H1 (cell line): ENCODE data around the gene MLN. TPM values are rescaled to one million over a fixed set of nuclear protein-coding genes. Genes with fewer than 3 reads are reported as not detected.

Source experiments
- CTCF ChIA-PET: fragments of 300-600 bp; sonication (Branson Sonifier 250); formaldehyde crosslinking; loops from one replicate; lab custom pipeline; 2021; ENCODE audit not compliant: partially characterized antibody; lab: Charles Lee
- POLR2A ChIA-PET: fragments of 300-600 bp; sonication (Branson Sonifier 250); formaldehyde crosslinking; loops from one replicate; lab custom pipeline; 2021; ENCODE audit warnings: inconsistent platforms; ENCODE audit not compliant: partially characterized antibody; lab: Charles Lee
- DNase-seq, 2 experiments: peaks; one replicate each; pipeline versions ENCODE4 v3.0.0 to v3.0.0-alpha.2; 2010 to 2022; ENCODE audit warnings: low spot score in 2 of 2, low read depth in 1 of 2, mixed read lengths in 1 of 2
- FAIRE-seq: peaks from 2 replicates; lab custom pipeline; 2011; peaks lifted over from hg19 to GRCh38; lab: Jason Lieb, UNC
- H2AFZ ChIP-seq: 2 replicates; pipeline ENCODE4 v1.8.1; 2012; ENCODE audit warnings: low read length, inconsistent platforms
- H2AK5ac ChIP-seq: 2 replicates; pipeline ENCODE4 v1.6.1; 2013; ENCODE audit warnings: low read depth, low read length
- H2BK120ac ChIP-seq: replicated peaks from 2 replicates; pipeline ENCODE3; 2013; ENCODE audit warnings: low read depth, low read length, inconsistent platforms
- H2BK12ac ChIP-seq: 2 replicates; pipeline ENCODE4 v1.6.1; 2013; ENCODE audit warnings: low read depth, low read length
- H2BK15ac ChIP-seq: 2 replicates; pipeline ENCODE4 v1.6.1; 2013; ENCODE audit warnings: low read length
- H2BK20ac ChIP-seq: 2 replicates; pipeline ENCODE4 v1.6.1; 2013; ENCODE audit warnings: low read length
- H2BK5ac ChIP-seq: 2 replicates; pipeline ENCODE4 v1.6.1; 2013; ENCODE audit warnings: low read depth, low read length
- H3K14ac ChIP-seq: 2 replicates; pipeline ENCODE4 v1.6.1; 2013; ENCODE audit warnings: inconsistent platforms; ENCODE audit not compliant: insufficient read length
- H3K18ac ChIP-seq: 2 replicates; pipeline ENCODE4 v1.6.1; 2013; ENCODE audit warnings: low read length; ENCODE audit errors: extremely low read depth
- H3K23ac ChIP-seq: 2 replicates; pipeline ENCODE4 v1.6.1; 2013; ENCODE audit warnings: inconsistent platforms; ENCODE audit not compliant: insufficient read length
- H3K23me2 ChIP-seq: 2 replicates; pipeline ENCODE4 v1.6.1; 2013; ENCODE audit warnings: low read depth, low read length
- H3K27ac ChIP-seq: 2 replicates; pipeline ENCODE4 v1.6.1; 2011; ENCODE audit warnings: low read depth, low read length, inconsistent platforms
- H3K27me3 ChIP-seq, 4 experiments: replicated peaks in 1 of 4; 1 replicate in 1 of 4; 2 replicates in 3 of 4; pipeline versions ENCODE4 v1.6.1 to v1.8.1; 2011 to 2013; ENCODE audit warnings: low read length in 3 of 4, mild to moderate bottlenecking in 3 of 4, inconsistent platforms in 2 of 4, mixed read lengths in 2 of 4, moderate library complexity in 1 of 4; ENCODE audit not compliant: control insufficient read depth in 3 of 4, insufficient read depth in 3 of 4; ENCODE audit errors: extremely low read depth in 1 of 4
- H3K36me3 ChIP-seq, 4 experiments: 2 replicates each; pipeline versions ENCODE4 v1.6.1 to v1.8.1; 2011 to 2013; ENCODE audit warnings: mild to moderate bottlenecking in 4 of 4, low read length in 3 of 4, moderate library complexity in 2 of 4, control low read depth in 1 of 4, inconsistent platforms in 1 of 4; ENCODE audit not compliant: insufficient read depth in 4 of 4, control insufficient read depth in 2 of 4
- H3K4ac ChIP-seq: replicated peaks from 2 replicates; pipeline ENCODE3; 2013; ENCODE audit warnings: low read length, low read depth, mixed read lengths, inconsistent platforms; ENCODE audit not compliant: insufficient read length
- H3K4me1 ChIP-seq, 4 experiments: replicated peaks in 1 of 4; 1 replicate in 1 of 4; 2 replicates in 3 of 4; pipeline versions ENCODE4 v1.6.1 to v1.8.1; 2011 to 2013; ENCODE audit warnings: low read length in 3 of 4, inconsistent platforms in 2 of 4, mixed read lengths in 1 of 4; ENCODE audit not compliant: insufficient read depth in 4 of 4, control insufficient read depth in 3 of 4
- H3K4me2 ChIP-seq, 2 experiments: 2 replicates each; pipeline versions ENCODE4 v1.6.1 to v1.8.1; 2011 to 2013; ENCODE audit warnings: low read depth in 2 of 2, low read length in 2 of 2, control low read depth in 1 of 2, inconsistent platforms in 1 of 2, mild to moderate bottlenecking in 1 of 2; ENCODE audit not compliant: insufficient read depth in 1 of 2
- H3K4me3 ChIP-seq, 4 experiments: fragments of 200-600, 300-600 bp in 1 of 4; sonication (generic), shearing (Covaris generic), sonication (Bioruptor Twin) in 1 of 4; 2 replicates each; pipeline versions ENCODE4 v1.5.1 to v1.8.1; 2011 to 2016; ENCODE audit warnings: low read length in 4 of 4, low read depth in 3 of 4, control low read depth in 2 of 4, inconsistent platforms in 2 of 4, mild to moderate bottlenecking in 2 of 4, mixed read lengths in 1 of 4, moderate library complexity in 1 of 4; ENCODE audit not compliant: insufficient read depth in 2 of 4; ENCODE audit errors: extremely low read depth in 1 of 4
- H3K56ac ChIP-seq: replicated peaks from 2 replicates; pipeline ENCODE3; 2013; ENCODE audit warnings: low read depth, mild to moderate bottlenecking, mixed read lengths, low read length, inconsistent platforms; ENCODE audit not compliant: insufficient read length
- H3K79me1 ChIP-seq: 2 replicates; pipeline ENCODE4 v1.6.1; 2013; ENCODE audit warnings: low read depth, low read length, control low read depth
- H3K79me2 ChIP-seq, 2 experiments: 2 replicates each; pipeline versions ENCODE4 v1.6.1 to v1.8.1; 2012 to 2013; ENCODE audit warnings: low read length in 2 of 2, mild to moderate bottlenecking in 2 of 2, inconsistent platforms in 1 of 2; ENCODE audit not compliant: insufficient read depth in 2 of 2, control insufficient read depth in 1 of 2
- H3K9ac ChIP-seq, 4 experiments: replicated peaks in 1 of 4; 1 replicate in 1 of 4; 2 replicates in 3 of 4; pipeline versions ENCODE4 v1.6.1 to v1.8.1; 2011 to 2013; ENCODE audit warnings: low read depth in 3 of 4, low read length in 3 of 4, control low read depth in 2 of 4, mild to moderate bottlenecking in 2 of 4, moderate library complexity in 2 of 4, inconsistent platforms in 1 of 4; ENCODE audit errors: extremely low read depth in 1 of 4
- H3K9me3 ChIP-seq, 2 experiments: 2 replicates each; pipeline versions ENCODE4 v1.6.1 to v1.8.1; 2012 to 2013; ENCODE audit warnings: mild to moderate bottlenecking in 2 of 2, moderate library complexity in 2 of 2, control low read depth in 1 of 2, inconsistent platforms in 1 of 2, low read depth in 1 of 2, low read length in 1 of 2, mixed read lengths in 1 of 2; ENCODE audit not compliant: insufficient read depth in 2 of 2
- H4K20me1 ChIP-seq, 2 experiments: replicated peaks in 1 of 2; 2 replicates each; pipeline versions ENCODE3 to v1.8.1; 2011 to 2013; ENCODE audit warnings: inconsistent platforms in 2 of 2, low read length in 2 of 2, mild to moderate bottlenecking in 1 of 2; ENCODE audit not compliant: insufficient read depth in 2 of 2, control insufficient read depth in 1 of 2
- H4K5ac ChIP-seq: 2 replicates; pipeline ENCODE4 v1.6.1; 2013; ENCODE audit warnings: low read length, low read depth, mixed read lengths, inconsistent platforms; ENCODE audit not compliant: insufficient read length
- H4K8ac ChIP-seq: 2 replicates; pipeline ENCODE4 v1.8.0; 2013; ENCODE audit warnings: mild to moderate bottlenecking, moderate library complexity, low read length, inconsistent platforms; ENCODE audit not compliant: insufficient read depth; ENCODE audit errors: extremely low read depth
- H4K91ac ChIP-seq: replicated peaks from 2 replicates; pipeline ENCODE3; 2013; ENCODE audit warnings: low read length, mixed read lengths, inconsistent platforms; ENCODE audit not compliant: insufficient read length
- ATF3 ChIP-seq: IDR thresholded peaks from 2 replicates; pipeline ENCODE4 v1.6.1; 2011; ENCODE audit warnings: low read depth, mild to moderate bottlenecking, low read length; ENCODE audit not compliant: insufficient read depth
- BCL11A ChIP-seq, 2 experiments: IDR thresholded peaks; one replicate each; pipeline ENCODE4 v1.6.1; 2011; ENCODE audit warnings: low read depth in 2 of 2, low read length in 2 of 2, mild to moderate bottlenecking in 2 of 2
- BRCA1 ChIP-seq: IDR thresholded peaks from 2 replicates; pipeline ENCODE4 v1.6.1; 2012; ENCODE audit warnings: low read depth, low read length, improper control_type of control experiment
- HDAC2 ChIP-seq, 2 experiments: fragments of 300-600 bp in 1 of 2; sonication (generic) in 1 of 2; IDR thresholded peaks; 2 replicates each; pipeline ENCODE4 v1.6.1; 2011 to 2012; ENCODE audit warnings: low read depth in 2 of 2, low read length in 2 of 2, mild to moderate bottlenecking in 2 of 2, moderate library complexity in 2 of 2, borderline replicate concordance in 1 of 2, inconsistent platforms in 1 of 2
- KDM1A ChIP-seq: fragments of 200-600, 300-600 bp; sonication (generic); IDR thresholded peaks from 2 replicates; pipeline ENCODE4 v1.7.1; 2016; ENCODE audit warnings: mild to moderate bottlenecking, low read length, borderline replicate concordance
- MAFK ChIP-seq: IDR thresholded peaks from 2 replicates; pipeline ENCODE4 v1.6.1; 2012; ENCODE audit warnings: low read depth, mild to moderate bottlenecking, improper control_type of control experiment, low read length
- POLR2A ChIP-seq, 2 experiments: IDR thresholded peaks; 1 replicate in 1 of 2; 2 replicates in 1 of 2; pipeline ENCODE4 v1.6.1; 2011; ENCODE audit warnings: low read depth in 2 of 2, low read length in 2 of 2, mild to moderate bottlenecking in 2 of 2; ENCODE audit errors: control extremely low read depth in 1 of 2
- RFX5 ChIP-seq: IDR thresholded peaks from 2 replicates; pipeline ENCODE4 v1.6.1; 2011; ENCODE audit warnings: low read depth, low read length, improper control_type of control experiment, borderline replicate concordance
- SIN3A ChIP-seq, 2 experiments: IDR thresholded peaks in 1 of 2; conservative IDR thresholded peaks in 1 of 2; 2 replicates each; pipeline ENCODE4 v1.6.1; 2011 to 2012; ENCODE audit warnings: low read length in 2 of 2, improper control_type of control experiment in 1 of 2, low read depth in 1 of 2, mild to moderate bottlenecking in 1 of 2
- SIRT6 ChIP-seq: IDR thresholded peaks from one replicate; pipeline ENCODE4 v1.7.1; 2012; ENCODE audit warnings: low read length, inconsistent platforms
- TCF12 ChIP-seq: IDR thresholded peaks from 2 replicates; pipeline ENCODE4 v1.6.1; 2011; ENCODE audit warnings: low read depth, mild to moderate bottlenecking, low read length
- YY1 ChIP-seq: IDR thresholded peaks from 2 replicates; pipeline ENCODE4 v1.6.1; 2011; ENCODE audit warnings: low read depth, mild to moderate bottlenecking, low read length
- ZNF274 ChIP-seq: IDR thresholded peaks from 2 replicates; pipeline ENCODE4 v1.7.0; 2012; ENCODE audit warnings: low read length, borderline replicate concordance; ENCODE audit errors: extremely low read depth
- WGBS, 2 experiments: shearing (Covaris generic) in 1 of 2; methylation state at CpG; one replicate each; pipeline versions ENCODE4 v1.1.6 to v1.1.7; 2013 to 2015; ENCODE audit warnings: low lambda C conversion rate in 2 of 2, mixed read lengths in 2 of 2, inconsistent platforms in 1 of 2, low coverage in 1 of 2, missing lambda C conversion rate in 1 of 2; ENCODE audit not compliant: insufficient replicate concordance in 2 of 2, insufficient coverage in 1 of 2, insufficient read length in 1 of 2; ENCODE audit errors: extremely low coverage in 1 of 2, missing lambda C conversion rate in 1 of 2; 5-methylcytosine and 5-hydroxymethylcytosine counted together
- polyA plus RNA-seq, 7 experiments: library from polyadenylated mRNA; depleted of rRNA in 3 of 7; stranded (reverse) in 5 of 7; unstranded in 2 of 7; fragments of >200 nt in 5 of 7; fragments of 200-250 nt in 2 of 7; gene quantifications; 1 replicate in 5 of 7; 2 replicates in 1 of 7; 4 replicates in 1 of 7; pipeline versions ENCODE4 v1.2.1 to v1.2.3, GENCODE V29; 2011 to 2013; ENCODE audit warnings: missing spikeins in 2 of 7, mixed read lengths in 2 of 7
- total RNA-seq: library from RNA; stranded (reverse); fragmentation: NEBNext Ultra II Directional; extraction: Animal tissue kit (Norgen Biotek cat#: 25700); gene quantifications from 2 replicates; pipeline ENCODE4 v1.2.1, GENCODE V29; 2021

MLN gene
- total and polyA plus RNA-seq, 2 of the 8 experiments (the other 6 are each of a cell fraction or from before 2014, with no cell fraction given), result not detected

DNA sequence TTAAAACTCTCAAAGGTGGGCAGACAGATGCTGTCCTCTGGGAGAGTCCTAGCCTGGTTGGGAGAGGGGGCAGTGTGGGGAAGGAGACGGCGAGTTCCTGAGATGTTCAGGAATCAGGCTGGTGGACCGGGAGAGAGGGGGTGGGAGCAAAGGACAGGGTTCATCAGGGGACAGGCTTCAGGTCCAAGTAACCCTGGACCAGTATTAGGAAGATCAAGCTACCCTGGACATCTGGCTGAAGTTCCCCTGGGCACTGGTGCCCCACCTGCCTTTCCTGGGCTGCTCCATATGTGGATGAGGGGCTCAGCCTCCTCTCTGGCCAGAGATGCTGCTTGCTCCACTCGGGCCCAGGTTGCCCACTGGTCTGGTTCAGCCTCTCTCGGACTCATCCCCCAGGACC is 56.0 kb downstream of the MLN start:
- Histone ChIP-seq H3K27me3 (no peaks in the 10 kb centered on the region), H3K9me3 (no peaks in the 10 kb centered on the region), H3K4me2 (no peak overlapping the region), H2BK12ac (peak overlapping the region; percentile 50; the same call in 1 of the 2 replicates), H3K4me1 (peaks cover 7 to 33% (median 23%) of the 10 kb centered on the region in 4 experiments), H2BK120ac (no peak overlapping the region), H3K56ac (no peak overlapping the region), H3K27ac (no peak overlapping the region), H2BK5ac (no peak overlapping the region), H3K18ac (no peak overlapping the region), H3K79me1 (no peaks in the 10 kb centered on the region), H2BK15ac (peak overlapping the region; percentile 81; the same call in 1 of the 2 replicates), H2BK20ac (0 out of 2 replicates have a peak overlapping the region, but pooled peaks have one; percentile 29), H3K4me3 (no peak overlapping the region), H2AFZ (no peak overlapping the region), H4K20me1 (no peaks in the 10 kb centered on the region), H2AK5ac (peak overlapping the region; percentile 59; the same call in 1 of the 2 replicates), H3K79me2 (no peaks in the 10 kb centered on the region), H3K23ac (no peak overlapping the region), H3K9ac (no peak overlapping the region), H4K91ac (peak overlapping the region; percentile 66), H3K14ac (no peak overlapping the region), H4K8ac (peak overlapping the region; percentile 1; the same call in 1 of the 2 replicates), H3K36me3 (no peaks in the 10 kb centered on the region), H3K4ac (peak overlapping the region; percentile 27), H3K23me2 (no peaks in the 10 kb centered on the region), H4K5ac (no peak overlapping the region)
- ChIA-PET POLR2A (interaction anchor here (1.8 to 2.8 kb wide), 2 partner anchors 23 to 36 kb away, joined by 4 to 14 read pairs; partner anchors contain the start of gene UQCC2), CTCF (interaction anchor here (0.9 to 12.0 kb wide), 5 partner anchors 11 to 395 kb away, joined by 3 to 171 read pairs (median 4); no protein-coding TSS in a partner anchor)
- no peak for DNase-seq
- WGBS, 2 experiments, result 74% methylated on average over 5 of the region's 5 CpGs; no CpG with 5 or more reads in 1 of the 2 experiments
- no peak for FAIRE-seq
- no peak for TF ChIP-seq SIRT6
- no peak for TF ChIP-seq BRCA1
- TF ChIP-seq TCF12, result no peak
- no peak for TF ChIP-seq POLR2A (IDR thresholded peaks at IDR 0.05; ENCODE audit: control extremely low read depth in 1 of 2, low read depth in 2 of 2, low read length in 2 of 2)
- TF ChIP-seq HDAC2 (IDR thresholded peaks at IDR 0.05; ENCODE audit: borderline replicate concordance in 1 of 2, low read depth in 2 of 2, low read length in 2 of 2), result no peak
- TF ChIP-seq MAFK, result no peak
- no peak for TF ChIP-seq YY1
- TF ChIP-seq RFX5, result no peak
- no peak for TF ChIP-seq BCL11A (IDR thresholded peaks at IDR 0.05; ENCODE audit: low read depth in 2 of 2, low read length in 2 of 2)
- TF ChIP-seq SIN3A (conservative IDR thresholded peaks at IDR 0.05 in 1 of 2, IDR thresholded peaks at IDR 0.05 in 1 of 2; ENCODE audit: low read depth in 1 of 2, low read length in 2 of 2), result no peak
- no peak for TF ChIP-seq ATF3
- TF ChIP-seq ZNF274, result no peak
- TF ChIP-seq KDM1A, result no peak
